Kidney (tissue), 14 donors: ENCODE measurements around the gene BEND6. TPM values are rescaled to one million over a fixed set of nuclear protein-coding genes. Genes with fewer than 3 reads are reported as not detected.

Experiments used
- DNase-seq, 5 donors: peaks; one replicate each; pipeline ENCODE4 v3.0.0-alpha.2; 2013 to 2020
- FAIRE-seq: peaks from 2 replicates; lab custom pipeline; 2012; peaks lifted over from hg19 to GRCh38; lab: Jason Lieb, UNC
- H3K27ac ChIP-seq, 2 donors: one replicate each; pipeline ENCODE4 v1.7.0; 2013; ENCODE audit warnings: low read depth in 2 of 2, low read length in 2 of 2, inconsistent platforms in 1 of 2
- H3K27me3 ChIP-seq: one replicate; pipeline ENCODE4 v1.7.1; 2013; ENCODE audit warnings: low read length, inconsistent platforms; ENCODE audit not compliant: control insufficient read depth, insufficient read depth
- H3K36me3 ChIP-seq, 3 donors: one replicate each; pipeline versions ENCODE4 v1.7.0 to v1.7.1; 2013; ENCODE audit warnings: low read length in 3 of 3, control low read depth in 1 of 3, inconsistent platforms in 1 of 3; ENCODE audit not compliant: insufficient read depth in 3 of 3, control insufficient read depth in 2 of 3
- H3K4me1 ChIP-seq, 3 donors: one replicate each; pipeline versions ENCODE4 v1.7.0 to v1.7.1; 2013; ENCODE audit warnings: low read length in 3 of 3, inconsistent platforms in 1 of 3, low read depth in 1 of 3; ENCODE audit not compliant: control insufficient read depth in 2 of 3, insufficient read depth in 2 of 3
- H3K4me3 ChIP-seq, 3 donors: one replicate each; pipeline versions ENCODE4 v1.7.0 to v1.8.1; 2013; ENCODE audit warnings: low read length in 3 of 3, control low read depth in 1 of 3, inconsistent platforms in 1 of 3
- H3K9ac ChIP-seq, 3 donors: one replicate each; pipeline versions ENCODE4 v1.7.0 to v1.7.1; 2013; ENCODE audit warnings: low read length in 3 of 3, control low read depth in 1 of 3, inconsistent platforms in 1 of 3
- H3K9me3 ChIP-seq, 3 donors: one replicate each; pipeline versions ENCODE4 v1.7.0 to v1.7.1; 2013; ENCODE audit warnings: low read length in 3 of 3, control low read depth in 1 of 3, inconsistent platforms in 1 of 3; ENCODE audit not compliant: control insufficient read depth in 2 of 3, insufficient read depth in 1 of 3
- CTCF ChIP-seq: IDR thresholded peaks from 3 replicates; pipeline ENCODE4 v1.5.1; 2012; ENCODE audit warnings: mild to moderate bottlenecking, moderate library complexity, borderline replicate concordance; ENCODE audit not compliant: insufficient read depth; ENCODE audit errors: extremely low read depth
- intact Hi-C: fragments of 100-400 bp; cut with DNase I; formaldehyde crosslinking; loops from one replicate; pipeline ENCODE4 v1.11.1; 2022
- polyA plus RNA-seq: library from polyadenylated mRNA; stranded (reverse); fragments of 350-450 nt; fragmentation: Illumina TruSeq; extraction: RNeasy Lipid Tissue Mini Kit (QIAGEN cat#74804); gene quantifications from one replicate; pipeline ENCODE4 v1.2.3, GENCODE V29; 2014; ENCODE audit warnings: low read depth, low replicate concordance; ENCODE audit not compliant: insufficient read depth
- total RNA-seq: library from RNA; stranded (reverse); fragmentation: NEBNext Ultra II Directional; extraction: Animal tissue kit (Norgen Biotek cat#: 25700); gene quantifications from one replicate; pipeline ENCODE4 v1.2.1, GENCODE V29; 2021
- donor health status: control.
- donor health status: control.
- donor health status: control.
- donor health status: control.
- donor health status: control.
- donor health status: DM: yes; HTN: yes; CAD: no.
- donor health status: Normal renal cell carcinoma (clear cell type).

Gene BEND6
- total and polyA plus RNA-seq, 2 donors from 2014 or later, result 0.72 to 0.86 TPM

GRCh38 chr6:56949925-56950495, 4.9 kb upstream of the BEND6 start:
- no peak overlapping the region for H3K27ac ChIP-seq
- intact Hi-C loops, result no loop called here
- peaks cover 0 to 6% (median 2%) of the 10 kb centered on the region in 3 donors for H3K4me1 ChIP-seq
- no peak for DNase-seq
- H3K9me3 ChIP-seq, result no peaks in the 10 kb centered on the region
- H3K27me3 ChIP-seq, result no peaks in the 10 kb centered on the region
- H3K9ac ChIP-seq, result no peak overlapping the region
- FAIRE-seq, result no peak
- no peak overlapping the region for H3K4me3 ChIP-seq
- no peak for TF ChIP-seq CTCF
- H3K36me3 ChIP-seq, result no peaks in the 10 kb centered on the region

GRCh38 chr6:56951049-56951831, 3.7 kb upstream of the BEND6 start:
- Histone ChIP-seq H3K27me3 (no peaks in the 10 kb centered on the region), H3K9ac (no peak overlapping the region), H3K4me1 (peaks cover 0 to 7% (median 7%) of the 10 kb centered on the region in 3 donors), H3K27ac (no peak overlapping the region), H3K4me3 (no peak overlapping the region), H3K36me3 (no peaks in the 10 kb centered on the region), H3K9me3 (no peaks in the 10 kb centered on the region)
- intact Hi-C loops, result no loop called here
- FAIRE-seq, result no peak
- TF ChIP-seq CTCF, result no peak
- DNase-seq, result no peak

- Histone ChIP-seq H3K9me3 (no peaks in the 10 kb centered on the region), H3K4me1 (peaks cover 0 to 10% (median 7%) of the 10 kb centered on the region in 3 donors), H3K4me3 (peak overlapping the region; percentile 56 to 62 (median 58)), H3K27me3 (no peaks in the 10 kb centered on the region), H3K9ac (peak overlapping the region in 2 of 3 donors; percentile 1 to 31), H3K27ac (no peak overlapping the region), H3K36me3 (no peaks in the 10 kb centered on the region)
- no peak for TF ChIP-seq CTCF
- intact Hi-C loops, result no loop called here
- peak; percentile 19 to 73 (median 47) for DNase-seq
- FAIRE-seq, result no peak
These were observed 1.1 kb upstream of the BEND6 start for GRCh38 chr6:56953597-56954402.
